ENCODE results near the gene MYBPC1.

GRCh38 chr12:101710288-101710687 is 115.5 kb downstream of the MYBPC1 start:
- TF ChIP-seq, protein P1, sequence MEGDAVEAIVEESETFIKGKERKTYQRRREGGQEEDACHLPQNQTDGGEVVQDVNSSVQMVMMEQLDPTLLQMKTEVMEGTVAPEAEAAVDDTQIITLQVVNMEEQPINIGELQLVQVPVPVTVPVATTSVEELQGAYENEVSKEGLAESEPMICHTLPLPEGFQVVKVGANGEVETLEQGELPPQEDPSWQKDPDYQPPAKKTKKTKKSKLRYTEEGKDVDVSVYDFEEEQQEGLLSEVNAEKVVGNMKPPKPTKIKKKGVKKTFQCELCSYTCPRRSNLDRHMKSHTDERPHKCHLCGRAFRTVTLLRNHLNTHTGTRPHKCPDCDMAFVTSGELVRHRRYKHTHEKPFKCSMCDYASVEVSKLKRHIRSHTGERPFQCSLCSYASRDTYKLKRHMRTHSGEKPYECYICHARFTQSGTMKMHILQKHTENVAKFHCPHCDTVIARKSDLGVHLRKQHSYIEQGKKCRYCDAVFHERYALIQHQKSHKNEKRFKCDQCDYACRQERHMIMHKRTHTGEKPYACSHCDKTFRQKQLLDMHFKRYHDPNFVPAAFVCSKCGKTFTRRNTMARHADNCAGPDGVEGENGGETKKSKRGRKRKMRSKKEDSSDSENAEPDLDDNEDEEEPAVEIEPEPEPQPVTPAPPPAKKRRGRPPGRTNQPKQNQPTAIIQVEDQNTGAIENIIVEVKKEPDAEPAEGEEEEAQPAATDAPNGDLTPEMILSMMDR (conservative IDR thresholded peaks at IDR 0.05; ENCODE audit: low read length) = no peak
- TF ChIP-seq EZH2phosphoT487 (IDR thresholded peaks at IDR 0.05; ENCODE audit: borderline replicate concordance) = no peak
